ENCODE data around the gene MYH8.

The MYH8 gene

GRCh38 chr17:10357768-10358167 is 64.0 kb downstream of the MYH8 start:
- Histone ChIP-seq H3K9ac (ENCODE audit: insufficient read length, low read depth) (no peak overlapping the region), H3K27me3 (ENCODE audit: insufficient read depth, insufficient read length) (no peaks in the 10 kb centered on the region), H3K36me3 (ENCODE audit: insufficient read depth, insufficient read length, low read length) (no peaks in the 10 kb centered on the region), H3K4me1 (ENCODE audit: insufficient read depth, insufficient read length) (no peaks in the 10 kb centered on the region), H3K4me3 (ENCODE audit: insufficient read length, low read depth) (no peak overlapping the region), H3K9me3 (ENCODE audit: insufficient read depth, low read length) (no peaks in the 10 kb centered on the region)
- peak; percentile 16 for DNase-seq (ENCODE audit: low read depth, low spot score)
- TF ChIP-seq SUZ12 (IDR thresholded peaks at IDR 0.05; ENCODE audit: extremely low read depth, insufficient read depth, insufficient read length) (no peak), ZNF274 (IDR thresholded peaks at IDR 0.05; ENCODE audit: low read depth, low read length) (no peak), YY1 (IDR thresholded peaks at IDR 0.05; ENCODE audit: insufficient read depth, insufficient read length) (no peak)

- no peaks in the 10 kb centered on the region for H3K9me3 ChIP-seq (ENCODE audit: insufficient read depth, low read length)
- H3K36me3 ChIP-seq (ENCODE audit: insufficient read depth, insufficient read length, low read length): no peaks in the 10 kb centered on the region
- no peak for TF ChIP-seq YY1 (IDR thresholded peaks at IDR 0.05; ENCODE audit: insufficient read depth, insufficient read length)
- TF ChIP-seq SUZ12 (IDR thresholded peaks at IDR 0.05; ENCODE audit: extremely low read depth, insufficient read depth, insufficient read length): no peak
- TF ChIP-seq ZNF274 (IDR thresholded peaks at IDR 0.05; ENCODE audit: low read depth, low read length): no peak
- H3K27me3 ChIP-seq (ENCODE audit: insufficient read depth, insufficient read length): no peaks in the 10 kb centered on the region
- no peak overlapping the region for H3K4me3 ChIP-seq (ENCODE audit: insufficient read length, low read depth)
- no peak for DNase-seq (ENCODE audit: low read depth, low spot score)
- no peak overlapping the region for H3K9ac ChIP-seq (ENCODE audit: insufficient read length, low read depth)
- H3K4me1 ChIP-seq (ENCODE audit: insufficient read depth, insufficient read length): no peaks in the 10 kb centered on the region
Observed at GRCh38 chr17:10354651-10355050, 67.1 kb downstream of the MYH8 start.

GRCh38 chr17:10352893-10353292 is 68.9 kb downstream of the MYH8 start:
- no peak for TF ChIP-seq ZNF274 (IDR thresholded peaks at IDR 0.05; ENCODE audit: low read depth, low read length)
- no peak for TF ChIP-seq SUZ12 (IDR thresholded peaks at IDR 0.05; ENCODE audit: extremely low read depth, insufficient read depth, insufficient read length)
- TF ChIP-seq YY1 (IDR thresholded peaks at IDR 0.05; ENCODE audit: insufficient read depth, insufficient read length): no peak
- H3K9me3 ChIP-seq (ENCODE audit: insufficient read depth, low read length): no peaks in the 10 kb centered on the region
- H3K36me3 ChIP-seq (ENCODE audit: insufficient read depth, insufficient read length, low read length): no peaks in the 10 kb centered on the region
- no peak overlapping the region for H3K4me3 ChIP-seq (ENCODE audit: insufficient read length, low read depth)
- no peak for DNase-seq (ENCODE audit: low read depth, low spot score)
- no peaks in the 10 kb centered on the region for H3K4me1 ChIP-seq (ENCODE audit: insufficient read depth, insufficient read length)
- H3K9ac ChIP-seq (ENCODE audit: insufficient read length, low read depth): no peak overlapping the region
- no peaks in the 10 kb centered on the region for H3K27me3 ChIP-seq (ENCODE audit: insufficient read depth, insufficient read length)

GRCh38 chr17:10349403-10349802 is 72.3 kb downstream of the MYH8 start:
- Histone ChIP-seq H3K9me3 (ENCODE audit: insufficient read depth, low read length) (no peaks in the 10 kb centered on the region), H3K36me3 (ENCODE audit: insufficient read depth, insufficient read length, low read length) (no peaks in the 10 kb centered on the region), H3K4me1 (ENCODE audit: insufficient read depth, insufficient read length) (no peaks in the 10 kb centered on the region), H3K27me3 (ENCODE audit: insufficient read depth, insufficient read length) (no peaks in the 10 kb centered on the region), H3K9ac (ENCODE audit: insufficient read length, low read depth) (no peak overlapping the region), H3K4me3 (ENCODE audit: insufficient read length, low read depth) (no peak overlapping the region)
- TF ChIP-seq YY1 (IDR thresholded peaks at IDR 0.05; ENCODE audit: insufficient read depth, insufficient read length) (no peak), ZNF274 (IDR thresholded peaks at IDR 0.05; ENCODE audit: low read depth, low read length) (no peak), SUZ12 (IDR thresholded peaks at IDR 0.05; ENCODE audit: extremely low read depth, insufficient read depth, insufficient read length) (no peak)
- peak; percentile 6 for DNase-seq (ENCODE audit: low read depth, low spot score)

GRCh38 chr17:10344816-10345215 is 76.9 kb downstream of the MYH8 start:
- no peaks in the 10 kb centered on the region for H3K27me3 ChIP-seq (ENCODE audit: insufficient read depth, insufficient read length)
- no peaks in the 10 kb centered on the region for H3K36me3 ChIP-seq (ENCODE audit: insufficient read depth, insufficient read length, low read length)
- H3K4me1 ChIP-seq (ENCODE audit: insufficient read depth, insufficient read length): no peaks in the 10 kb centered on the region
- no peaks in the 10 kb centered on the region for H3K9me3 ChIP-seq (ENCODE audit: insufficient read depth, low read length)
- no peak for DNase-seq (ENCODE audit: low read depth, low spot score)
- H3K9ac ChIP-seq (ENCODE audit: insufficient read length, low read depth): no peak overlapping the region
- TF ChIP-seq ZNF274 (IDR thresholded peaks at IDR 0.05; ENCODE audit: low read depth, low read length): no peak
- no peak for TF ChIP-seq YY1 (IDR thresholded peaks at IDR 0.05; ENCODE audit: insufficient read depth, insufficient read length)
- TF ChIP-seq SUZ12 (IDR thresholded peaks at IDR 0.05; ENCODE audit: extremely low read depth, insufficient read depth, insufficient read length): no peak
- no peak overlapping the region for H3K4me3 ChIP-seq (ENCODE audit: insufficient read length, low read depth)
